ENCODE measurements around the gene SLC22A13.

- TF ChIP-seq CTCF (IDR thresholded peaks at IDR 0.05): no peak
- TF ChIP-seq POLR2A (IDR thresholded peaks at IDR 0.05): no peak
Measured at GRCh38 chr3:38250198-38250597, 15.4 kb upstream of the SLC22A13 start.

All from body of pancreas (tissue), 4 donors.